COLO668 (cell line): ENCODE data around the gene TYW5.

ENCODE experiments used
- DNase-seq: peaks from one replicate; lab custom pipeline; 2025; ENCODE audit not compliant: unreplicated experiment; lab: John Stamatoyannopoulos, UW

TYW5 gene, protein sequence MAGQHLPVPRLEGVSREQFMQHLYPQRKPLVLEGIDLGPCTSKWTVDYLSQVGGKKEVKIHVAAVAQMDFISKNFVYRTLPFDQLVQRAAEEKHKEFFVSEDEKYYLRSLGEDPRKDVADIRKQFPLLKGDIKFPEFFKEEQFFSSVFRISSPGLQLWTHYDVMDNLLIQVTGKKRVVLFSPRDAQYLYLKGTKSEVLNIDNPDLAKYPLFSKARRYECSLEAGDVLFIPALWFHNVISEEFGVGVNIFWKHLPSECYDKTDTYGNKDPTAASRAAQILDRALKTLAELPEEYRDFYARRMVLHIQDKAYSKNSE

GRCh38 chr2:199955339-199956061 is at the start of gene TYW5, which contains the start of gene MAIP1:
TSS of gene TYW5 (minus strand) at chr2:199955491. CDS start at chr2:199955470, 21 bp downstream.
TSS of gene MAIP1 (plus strand) at chr2:199955582. CDS start at chr2:199955799, 217 bp downstream.
- DNase-seq = peak; percentile 89

GRCh38 chr2:200003444-200003843 is 48.2 kb upstream of the TYW5 start:
- DNase-seq = no peak

- DNase-seq = no peak
Observed at GRCh38 chr2:200000444-200001163, 45.3 kb upstream of the TYW5 start.

GRCh38 chr2:199999166-199999565 is 43.9 kb upstream of the TYW5 start:
- no peak for DNase-seq

GRCh38 chr2:199997296-199997695 is 42.0 kb upstream of the TYW5 start:
- DNase-seq = no peak

GRCh38 chr2:199994896-199995295 is 39.6 kb upstream of the TYW5 start:
- DNase-seq = no peak

- DNase-seq = no peak
Observed at GRCh38 chr2:199994371-199994770, 39.1 kb upstream of the TYW5 start.

DNA sequence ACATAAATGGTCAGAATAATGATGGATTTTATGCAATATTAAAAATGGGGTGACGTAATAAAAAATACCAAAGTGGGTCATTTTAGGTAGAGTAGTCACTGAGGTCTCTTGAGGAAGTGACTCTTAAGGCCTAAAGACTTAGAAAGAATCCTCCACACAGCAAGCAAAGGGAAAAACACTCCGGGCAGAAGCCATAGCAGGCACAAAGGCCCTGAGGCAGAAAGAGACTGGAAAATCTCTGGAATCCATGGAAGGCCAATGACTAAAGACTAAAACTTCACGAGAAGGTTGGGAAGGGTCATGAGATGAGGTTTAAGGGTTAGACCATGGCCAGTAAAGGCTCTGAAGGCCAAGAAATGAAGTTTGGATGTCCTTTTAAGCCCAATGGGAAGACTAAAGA is 37.0 kb upstream of the TYW5 start:
- DNase-seq = no peak

- no peak for DNase-seq
Observed at GRCh38 chr2:199991691-199992090, 36.4 kb upstream of the TYW5 start.

GRCh38 chr2:199989822-199990221 is 34.5 kb upstream of the TYW5 start:
- no peak for DNase-seq

DNA sequence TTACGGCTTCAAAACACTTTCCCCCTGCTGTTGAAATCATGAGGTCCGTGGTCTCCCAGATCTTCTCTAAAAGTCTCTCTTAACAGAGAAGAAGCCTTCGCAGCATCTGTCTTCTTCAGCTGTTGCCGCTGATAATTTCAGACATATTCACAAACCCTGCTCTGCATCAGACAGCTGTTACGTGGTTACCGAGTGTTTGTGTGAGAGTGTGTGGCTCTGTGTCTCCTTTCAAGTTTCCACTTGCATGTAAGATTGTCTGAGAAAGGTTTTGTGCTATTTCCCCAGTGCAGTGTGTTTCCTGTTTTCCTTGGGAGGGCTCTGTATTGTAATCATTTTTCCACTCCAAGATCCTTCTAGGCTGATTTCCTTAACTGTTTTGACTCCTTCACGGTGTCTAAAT is 32.9 kb upstream of the TYW5 start:
- DNase-seq = no peak

- DNase-seq = no peak
Observed at GRCh38 chr2:199987586-199987985, 32.3 kb upstream of the TYW5 start.

GRCh38 chr2:199985625-199986207 is 30.4 kb upstream of the TYW5 start:
- peak; percentile 72 for DNase-seq

DNA sequence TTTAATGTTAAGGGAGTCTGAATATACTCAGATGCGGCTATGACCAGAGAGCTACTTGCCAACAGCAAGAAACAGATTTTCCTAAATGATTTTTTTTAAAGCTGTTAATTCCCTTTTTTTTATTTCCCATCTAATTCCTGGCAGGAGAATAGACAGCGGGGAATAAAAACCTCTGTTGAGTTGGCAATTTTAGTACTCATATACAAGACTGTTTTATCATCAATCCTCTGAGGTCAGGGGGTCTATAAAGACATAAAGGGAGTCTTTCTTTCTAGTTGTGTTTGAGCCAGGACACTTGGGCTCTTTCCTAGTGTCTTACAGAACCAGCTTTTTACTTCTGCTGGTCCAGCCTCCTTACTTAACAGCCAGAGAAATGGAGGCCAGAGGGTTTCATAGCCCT is 29.5 kb upstream of the TYW5 start:
- no peak for DNase-seq

DNA sequence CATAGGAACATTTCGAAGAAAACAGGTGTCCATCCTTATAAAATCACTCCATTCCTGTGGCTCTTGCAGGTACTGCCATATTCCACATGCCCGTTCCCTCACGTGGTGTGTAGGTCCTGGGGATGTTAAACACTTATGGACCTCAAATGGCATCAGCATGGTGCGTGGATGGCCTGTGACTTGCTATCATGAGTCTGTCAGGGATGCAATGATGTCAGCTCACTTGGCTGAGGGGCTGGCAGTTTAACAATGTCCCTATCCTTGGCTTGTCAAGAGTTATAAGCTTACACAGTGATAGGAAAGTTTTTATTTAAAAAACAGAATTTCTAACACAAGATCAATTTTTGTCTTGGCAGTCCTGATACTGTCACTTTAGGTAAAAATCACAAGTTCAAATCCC is 28.9 kb upstream of the TYW5 start:
- no peak for DNase-seq

- no peak for DNase-seq
Observed at GRCh38 chr2:199983534-199983933, 28.2 kb upstream of the TYW5 start.

DNA sequence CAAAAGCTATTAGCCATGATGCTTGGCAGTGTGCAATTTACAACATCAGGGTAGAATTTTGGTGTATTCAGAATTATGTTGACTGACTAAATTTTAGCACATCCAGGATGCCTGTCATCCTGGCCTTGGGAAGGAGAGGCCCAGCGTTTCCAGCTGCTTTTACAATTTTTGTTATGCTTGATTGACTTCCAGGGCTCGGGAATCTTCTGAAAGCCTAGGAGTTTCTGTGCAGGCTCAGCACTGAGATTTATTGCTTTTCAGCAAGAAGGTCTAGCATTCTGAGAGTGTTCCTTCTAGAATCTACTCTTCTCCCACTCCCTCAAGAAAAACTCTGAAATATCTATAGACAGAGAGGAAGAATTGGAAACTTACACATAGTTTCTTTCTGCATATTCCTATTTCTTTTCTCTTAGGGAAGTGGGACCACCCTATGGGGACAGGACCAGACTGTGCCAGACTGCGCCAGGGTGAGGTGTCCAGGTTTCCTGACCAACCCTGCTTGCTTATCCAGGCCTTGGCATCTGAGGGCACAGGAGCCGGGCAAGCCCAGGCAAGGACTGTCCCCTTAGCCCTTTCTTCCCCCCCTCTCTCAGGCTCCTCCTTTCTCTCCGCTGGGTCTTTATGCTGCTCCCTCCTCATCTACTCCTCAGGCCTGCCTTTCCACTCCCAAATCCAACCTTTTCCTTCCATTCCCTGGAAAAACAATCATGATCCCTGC is 27.0 kb upstream of the TYW5 start:
- no peak for DNase-seq

DNA sequence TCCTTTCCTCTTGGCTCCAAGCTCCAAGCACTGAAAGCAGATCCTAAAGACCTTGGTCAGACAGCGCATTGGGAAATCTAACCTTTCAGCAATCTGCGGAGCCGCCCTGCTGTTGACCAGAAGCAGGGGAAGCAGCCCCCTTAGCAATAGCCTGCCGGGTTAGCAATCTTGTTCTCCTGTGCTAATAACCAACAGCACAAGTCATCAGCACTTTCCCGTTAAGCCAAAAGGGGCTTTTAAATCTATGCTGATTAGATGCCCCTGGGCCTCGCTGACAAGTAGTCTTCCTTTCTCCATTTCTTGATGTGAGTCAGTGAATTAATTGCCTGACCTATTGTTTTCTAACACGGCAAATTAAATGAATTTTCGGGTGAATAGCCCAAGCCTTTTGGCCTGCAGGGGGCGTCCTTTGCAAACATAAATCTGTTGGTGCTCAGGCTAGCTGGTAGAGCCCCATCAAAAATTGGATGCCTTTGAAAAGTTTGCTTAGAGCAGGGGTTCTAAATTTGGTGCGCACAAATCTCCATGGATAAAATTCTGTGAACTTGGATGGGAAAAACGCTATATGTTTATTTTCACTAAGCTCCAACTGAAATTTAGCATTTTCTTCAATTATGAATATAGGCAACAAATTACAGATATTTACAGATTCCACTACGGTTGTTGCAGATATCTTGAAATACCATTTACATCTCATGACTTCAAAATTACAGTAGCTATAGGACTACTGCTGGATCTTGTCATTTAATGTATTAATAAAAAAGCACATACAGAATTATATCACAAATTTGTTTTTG is 24.7 kb upstream of the TYW5 start:
- peak; percentile 75 for DNase-seq

DNA sequence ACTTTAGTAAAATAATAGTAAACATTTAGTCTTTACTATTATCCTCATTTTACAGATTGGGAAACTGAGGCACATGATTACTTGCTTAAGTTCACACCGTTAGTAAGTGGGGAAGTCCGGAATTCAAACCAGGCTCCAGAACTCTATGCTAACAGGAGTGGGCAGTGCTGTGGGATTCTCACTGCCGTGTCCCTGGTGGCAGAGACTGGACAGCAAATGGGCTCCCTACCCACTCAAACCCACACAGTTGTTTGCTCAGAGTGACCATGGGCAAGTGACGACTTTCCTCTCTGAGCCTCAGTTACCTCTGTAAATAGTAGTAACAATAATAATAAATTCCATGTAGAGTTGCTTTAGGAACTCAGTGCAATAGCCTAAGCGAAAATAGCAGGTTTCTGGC is 24.1 kb upstream of the TYW5 start:
- no peak for DNase-seq

DNA sequence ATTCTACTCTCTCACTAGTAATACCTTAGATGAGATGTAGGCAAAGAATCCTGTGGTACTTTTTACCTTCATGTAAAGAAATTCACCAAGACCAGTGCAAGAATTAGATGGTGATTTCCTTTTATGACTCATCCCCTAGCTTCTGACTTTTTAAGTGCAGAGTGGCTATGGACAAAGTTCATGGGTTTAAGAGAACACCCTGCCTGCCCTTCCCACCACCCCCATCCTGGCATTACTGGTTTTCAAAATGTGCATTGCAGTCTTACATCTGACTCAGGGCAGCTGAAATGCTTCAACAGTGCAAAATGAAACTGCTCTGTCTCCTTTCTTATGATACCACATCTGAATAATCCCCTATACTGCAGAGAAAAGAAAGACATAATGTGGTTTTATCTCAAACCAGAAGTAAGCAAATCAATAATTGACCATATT is 22.7 kb upstream of the TYW5 start:
- no peak for DNase-seq
